Measurements from ENCODE around the gene KCNH5.

KCNH5 gene, protein sequence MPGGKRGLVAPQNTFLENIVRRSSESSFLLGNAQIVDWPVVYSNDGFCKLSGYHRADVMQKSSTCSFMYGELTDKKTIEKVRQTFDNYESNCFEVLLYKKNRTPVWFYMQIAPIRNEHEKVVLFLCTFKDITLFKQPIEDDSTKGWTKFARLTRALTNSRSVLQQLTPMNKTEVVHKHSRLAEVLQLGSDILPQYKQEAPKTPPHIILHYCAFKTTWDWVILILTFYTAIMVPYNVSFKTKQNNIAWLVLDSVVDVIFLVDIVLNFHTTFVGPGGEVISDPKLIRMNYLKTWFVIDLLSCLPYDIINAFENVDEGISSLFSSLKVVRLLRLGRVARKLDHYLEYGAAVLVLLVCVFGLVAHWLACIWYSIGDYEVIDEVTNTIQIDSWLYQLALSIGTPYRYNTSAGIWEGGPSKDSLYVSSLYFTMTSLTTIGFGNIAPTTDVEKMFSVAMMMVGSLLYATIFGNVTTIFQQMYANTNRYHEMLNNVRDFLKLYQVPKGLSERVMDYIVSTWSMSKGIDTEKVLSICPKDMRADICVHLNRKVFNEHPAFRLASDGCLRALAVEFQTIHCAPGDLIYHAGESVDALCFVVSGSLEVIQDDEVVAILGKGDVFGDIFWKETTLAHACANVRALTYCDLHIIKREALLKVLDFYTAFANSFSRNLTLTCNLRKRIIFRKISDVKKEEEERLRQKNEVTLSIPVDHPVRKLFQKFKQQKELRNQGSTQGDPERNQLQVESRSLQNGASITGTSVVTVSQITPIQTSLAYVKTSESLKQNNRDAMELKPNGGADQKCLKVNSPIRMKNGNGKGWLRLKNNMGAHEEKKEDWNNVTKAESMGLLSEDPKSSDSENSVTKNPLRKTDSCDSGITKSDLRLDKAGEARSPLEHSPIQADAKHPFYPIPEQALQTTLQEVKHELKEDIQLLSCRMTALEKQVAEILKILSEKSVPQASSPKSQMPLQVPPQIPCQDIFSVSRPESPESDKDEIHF

GRCh38 chr14:63045234-63045611, at the start of gene KCNH5:
Gene KCNH5, minus strand, starts transcription at chr14:63045458. Its CDS starts 272 bp downstream, at chr14:63045186.
- FAIRE-seq: no peak

GRCh38 chr14:63091394-63091996, 46.2 kb upstream of the KCNH5 start:
- no peak for FAIRE-seq

DNA sequence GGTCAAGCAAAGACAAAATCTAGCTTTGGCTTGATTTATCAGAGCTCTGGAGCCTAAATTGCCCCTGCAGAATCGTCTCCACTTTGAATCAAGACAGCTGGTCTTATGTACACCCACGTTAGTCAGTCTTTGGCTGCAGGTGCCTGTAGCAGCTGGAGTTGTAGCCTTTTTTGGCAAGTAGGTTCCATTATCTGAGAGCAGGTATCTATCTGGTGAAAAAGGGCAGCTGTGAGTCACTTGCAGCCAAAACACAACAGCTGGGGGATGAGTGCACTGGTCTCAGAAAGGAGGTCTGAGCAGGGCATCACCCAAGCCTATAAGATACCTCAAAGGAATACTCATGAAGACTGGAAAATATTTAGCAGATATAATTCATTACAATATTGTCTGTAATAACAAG, 43.6 kb upstream of the KCNH5 start:
- no peak for FAIRE-seq

DNA sequence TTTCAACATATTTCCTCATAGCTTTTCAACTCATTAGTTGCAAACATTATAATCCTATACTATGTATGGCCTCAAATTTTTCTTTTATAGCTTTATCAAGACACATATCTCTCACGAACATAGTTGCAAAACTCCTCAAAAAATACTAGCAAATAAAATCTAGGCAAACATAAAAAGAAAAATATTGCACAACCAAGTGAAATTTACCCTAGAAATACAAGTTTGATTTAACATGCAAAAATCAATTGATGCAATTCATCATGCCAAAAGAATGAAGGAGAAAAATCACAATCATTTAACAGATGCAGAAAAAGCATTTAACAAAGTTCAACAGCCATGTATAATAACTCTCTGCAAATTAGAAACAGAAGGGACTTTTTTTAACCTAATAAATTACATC, 33.3 kb upstream of the KCNH5 start:
- FAIRE-seq: no peak

DNA sequence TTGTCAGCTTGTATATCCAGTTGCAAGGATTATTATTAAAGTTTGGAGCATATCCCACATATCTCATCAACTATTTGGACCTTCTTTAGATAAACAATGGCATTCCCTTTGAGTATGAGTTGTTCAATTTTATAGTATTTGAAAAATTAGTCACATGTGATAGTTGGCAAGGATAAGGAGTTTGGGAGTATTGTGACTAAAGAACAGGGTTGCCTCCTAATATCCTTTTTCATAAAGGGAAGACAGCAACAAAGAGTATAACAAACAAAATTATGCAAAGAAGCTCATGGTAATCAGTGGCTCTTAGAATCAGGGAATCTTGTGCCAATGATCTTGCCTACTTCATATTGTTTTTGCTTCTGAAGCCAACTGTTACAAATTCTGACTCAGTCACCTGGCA, 31.2 kb upstream of the KCNH5 start:
- FAIRE-seq: no peak

DNA sequence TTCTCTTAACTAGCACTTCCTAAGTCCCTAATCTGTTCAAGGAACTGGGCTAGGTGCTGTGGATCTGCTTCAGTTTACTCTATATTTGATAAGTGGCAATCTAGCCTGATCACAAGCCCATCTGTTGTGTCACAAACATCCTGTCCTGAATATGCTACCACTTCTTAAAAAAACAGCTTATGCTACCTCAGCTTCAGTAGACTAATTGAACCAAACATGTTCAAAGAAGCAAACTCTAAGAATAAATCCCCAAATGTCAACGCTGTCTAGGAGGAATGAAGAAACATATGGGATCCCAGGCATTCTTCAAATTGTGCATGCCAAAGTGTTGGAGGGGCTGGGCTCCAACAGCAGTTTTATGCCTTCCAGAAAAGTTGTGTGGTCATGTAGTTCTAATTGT, 10.4 kb upstream of the KCNH5 start:
- FAIRE-seq: no peak

DNA sequence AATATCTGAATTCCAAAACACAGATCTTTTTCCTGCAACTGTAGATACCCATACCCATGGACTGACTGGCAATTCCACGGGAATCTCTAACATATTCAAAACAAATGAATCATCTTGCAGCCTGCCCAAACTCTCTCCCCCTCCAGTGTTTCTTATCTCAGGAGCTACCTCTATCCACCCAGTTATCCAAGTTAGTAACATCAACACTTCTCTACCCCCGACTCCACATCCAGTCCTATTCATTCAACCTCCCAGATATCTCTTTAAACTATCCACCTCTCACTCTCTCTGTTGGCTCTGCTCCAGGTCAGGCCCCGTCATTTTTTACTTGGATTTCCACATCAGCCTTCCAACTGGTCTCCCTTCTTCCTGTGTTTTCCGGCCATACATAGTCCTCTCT, 6.7 kb upstream of the KCNH5 start:
- FAIRE-seq: no peak

GRCh38 chr14:63051301-63051700, 6.0 kb upstream of the KCNH5 start:
- no peak for FAIRE-seq

DNA sequence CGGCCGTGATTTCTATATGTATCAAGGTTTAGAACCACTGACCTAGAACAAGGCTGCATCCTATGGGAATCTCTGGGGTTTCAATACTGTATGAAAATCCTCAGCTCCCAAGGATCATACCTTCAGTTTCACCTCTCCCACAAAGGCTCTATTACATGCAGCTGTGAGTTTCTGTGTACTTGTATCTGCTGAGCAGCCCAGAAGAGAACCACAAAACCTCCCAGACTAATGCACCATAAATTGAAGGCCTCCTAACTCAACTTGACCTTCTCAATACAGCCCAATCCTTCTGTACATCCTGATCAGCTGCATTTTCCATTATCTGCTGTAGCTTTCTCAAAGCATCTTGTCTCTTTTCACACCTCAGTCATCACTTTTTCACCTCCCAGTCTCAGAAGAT, 5.4 kb upstream of the KCNH5 start:
- no peak for FAIRE-seq

DNA sequence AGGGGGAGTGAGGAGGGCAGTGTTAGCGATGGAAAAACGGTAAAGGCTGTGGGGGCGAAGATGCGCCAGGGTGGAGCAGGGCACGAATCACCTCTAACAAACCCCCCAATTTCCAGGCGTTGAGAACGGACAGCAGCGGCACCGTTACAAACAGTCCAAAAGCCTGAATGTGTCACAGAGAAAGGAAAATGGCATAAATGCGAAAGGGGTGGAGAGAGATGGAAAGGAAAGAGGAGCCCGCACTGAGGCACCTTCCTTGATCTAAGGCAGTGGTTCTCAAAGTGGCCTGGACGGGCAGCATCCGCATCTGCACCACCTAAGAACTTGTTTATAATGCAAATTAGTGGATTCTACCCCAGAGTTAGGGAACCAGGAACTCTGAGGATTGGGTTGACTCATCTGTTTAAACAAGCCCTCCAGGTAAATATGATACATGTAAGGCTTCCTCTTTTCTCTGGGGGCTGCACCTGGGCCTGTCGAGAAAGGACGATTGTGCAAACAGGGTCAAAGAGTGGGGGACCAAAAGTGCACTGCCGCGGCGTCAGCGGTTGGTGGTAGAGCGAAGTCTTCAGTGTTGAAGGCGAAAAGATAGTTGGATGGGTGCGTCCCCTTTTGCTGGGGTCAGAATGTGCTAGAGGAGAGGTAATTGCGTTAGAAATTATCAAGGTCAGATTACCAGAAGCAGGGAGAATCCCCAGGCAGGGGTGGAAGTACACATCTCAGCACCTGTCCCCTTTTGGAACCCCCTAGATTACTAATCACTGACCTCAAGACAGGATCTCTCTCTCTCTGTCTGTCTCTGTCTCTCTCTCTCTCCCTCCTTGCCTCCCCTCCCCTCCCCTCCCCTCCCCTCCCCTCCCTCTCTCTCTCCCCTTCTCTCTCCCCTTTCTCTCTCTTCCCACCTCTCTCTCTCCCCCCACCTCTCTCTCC, 1.3 kb upstream of the KCNH5 start:
- FAIRE-seq: no peak

- no peak for FAIRE-seq
Observed at GRCh38 chr14:63045612-63046320, 508 bp upstream of the KCNH5 start.

- no peak for FAIRE-seq
Observed at GRCh38 chr14:63039866-63040265, 5.4 kb downstream of the KCNH5 start.

- no peak for FAIRE-seq
Observed at GRCh38 chr14:63032641-63033040, 12.6 kb downstream of the KCNH5 start.

DNA sequence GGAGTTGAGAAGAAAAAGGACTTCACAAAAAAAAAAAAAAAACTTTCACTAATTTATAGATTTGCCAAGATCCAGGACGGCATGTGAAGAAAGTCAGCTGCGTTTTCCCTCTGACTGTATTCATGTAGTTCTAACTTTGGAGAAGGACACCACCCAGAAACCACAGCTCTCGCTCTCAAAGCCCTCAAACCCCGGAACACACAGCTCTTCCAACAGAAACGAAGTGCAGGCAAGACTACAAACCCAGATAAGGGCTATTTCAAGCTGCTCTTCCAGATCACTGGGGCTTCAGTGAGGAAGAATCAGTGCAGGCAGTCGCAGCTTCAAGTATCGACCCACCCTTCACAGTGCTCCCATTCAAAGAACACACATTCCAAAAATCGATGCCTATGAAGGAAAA, 13.2 kb downstream of the KCNH5 start:
- FAIRE-seq: no peak

- no peak for FAIRE-seq
Observed at GRCh38 chr14:63030113-63030512, 15.1 kb downstream of the KCNH5 start.

GRCh38 chr14:63027719-63028118, 17.5 kb downstream of the KCNH5 start:
- FAIRE-seq: no peak

- FAIRE-seq: no peak
Observed at GRCh38 chr14:63026491-63026890, 18.8 kb downstream of the KCNH5 start.

DNA sequence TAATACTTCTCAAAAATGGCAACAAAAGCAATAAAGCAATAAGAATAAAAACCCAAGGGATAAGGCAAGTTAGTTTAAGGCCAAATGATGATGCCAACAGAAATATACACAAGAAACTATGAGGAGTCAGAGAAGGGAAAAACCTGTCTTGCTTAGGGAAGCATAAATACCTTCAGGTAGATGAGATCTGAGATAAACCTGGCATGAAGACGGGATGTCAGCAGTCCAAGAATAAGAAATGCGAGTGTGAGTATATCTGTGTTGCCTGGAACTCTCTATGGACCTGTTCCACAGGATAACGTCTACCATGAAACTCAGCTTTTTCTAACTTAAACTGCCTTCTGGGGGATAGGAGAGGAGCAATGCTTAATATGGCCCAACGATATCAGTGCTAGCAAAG, 30.6 kb downstream of the KCNH5 start:
- FAIRE-seq: no peak

- FAIRE-seq: no peak
Observed at GRCh38 chr14:63012171-63012570, 33.1 kb downstream of the KCNH5 start.

GRCh38 chr14:63011623-63012022, 33.6 kb downstream of the KCNH5 start:
- FAIRE-seq: no peak

DNA sequence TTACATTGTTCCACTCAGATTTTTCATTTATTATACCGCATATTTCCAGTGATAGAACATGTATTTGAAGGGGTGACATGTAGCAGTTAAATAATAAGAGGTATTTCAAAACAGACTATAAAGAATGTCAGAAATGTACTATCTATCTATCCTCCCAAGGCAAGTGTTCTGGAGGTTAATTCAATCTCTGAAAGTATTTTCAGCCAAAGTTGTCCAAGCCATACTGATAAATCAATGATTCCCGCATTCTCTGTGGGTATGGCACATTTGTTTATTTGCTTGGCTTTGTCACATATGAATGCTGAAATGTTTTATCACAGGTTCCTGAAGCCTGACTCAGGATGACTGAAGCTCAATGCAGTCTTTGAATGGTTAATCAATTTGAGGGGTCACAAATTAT, 35.8 kb downstream of the KCNH5 start:
- FAIRE-seq: no peak

- FAIRE-seq: no peak
Observed at GRCh38 chr14:63006531-63006930, 38.7 kb downstream of the KCNH5 start.
